NCI-H2107 treated with DMSO at 0.1 percent for 48 hours (cell line): Measurements from ENCODE around the gene CAD.

Experiments used
- DNase-seq: peaks from one replicate; lab custom pipeline; 2025; ENCODE audit not compliant: unreplicated experiment; lab: John Stamatoyannopoulos, UW

Gene CAD

GRCh38 chr2:27222407-27222806, 5.2 kb downstream of the CAD start:
- no peak for DNase-seq

- DNase-seq = no peak
Measured at GRCh38 chr2:27223416-27223815, 6.2 kb downstream of the CAD start.

GRCh38 chr2:27225526-27225925, 8.4 kb downstream of the CAD start:
- no peak for DNase-seq

GRCh38 chr2:27227501-27227900, 10.3 kb downstream of the CAD start:
- DNase-seq = no peak

GRCh38 chr2:27231921-27232320, 14.8 kb downstream of the CAD start:
- DNase-seq = no peak

- no peak for DNase-seq
Measured at GRCh38 chr2:27233341-27233740, 16.2 kb downstream of the CAD start.

- DNase-seq = no peak
Measured at GRCh38 chr2:27236136-27236535, 19.0 kb downstream of the CAD start.

GRCh38 chr2:27236626-27237025, 19.5 kb downstream of the CAD start:
- no peak for DNase-seq

- no peak for DNase-seq
Measured at GRCh38 chr2:27237341-27237945, 20.3 kb downstream of the CAD start.

- DNase-seq = no peak
Measured at GRCh38 chr2:27238976-27239375, 21.8 kb downstream of the CAD start.

GRCh38 chr2:27240406-27240805, 23.2 kb downstream of the CAD start:
- DNase-seq = no peak

GRCh38 chr2:27241761-27242613, 24.8 kb downstream of the CAD start:
- no peak for DNase-seq

- DNase-seq = no peak
Measured at GRCh38 chr2:27242614-27242951, 25.4 kb downstream of the CAD start.

- DNase-seq = no peak
Measured at GRCh38 chr2:27243391-27244130, 26.4 kb downstream of the CAD start.

GRCh38 chr2:27245116-27245515, 27.9 kb downstream of the CAD start:
- DNase-seq = no peak

GRCh38 chr2:27245626-27246025, 28.5 kb downstream of the CAD start:
- DNase-seq = no peak

GRCh38 chr2:27247893-27248292, 30.7 kb downstream of the CAD start:
- DNase-seq = no peak

GRCh38 chr2:27249159-27249890, 32.2 kb downstream of the CAD start:
- no peak for DNase-seq

GRCh38 chr2:27249891-27250651, 32.9 kb downstream of the CAD start:
- no peak for DNase-seq

- no peak for DNase-seq
Measured at GRCh38 chr2:27250652-27251379, 33.6 kb downstream of the CAD start.
